22Rv1 (cell line): ENCODE results near the gene CROCC2.

Source experiments
- ZFX ChIP-seq: fragments of 450-650 bp; IDR thresholded peaks from 2 replicates; pipeline ENCODE4 v1.6.1; 2017; ENCODE audit warnings: antibody characterized with exemption, borderline replicate concordance
- TF ChIP-seq, protein P1 (sequence below): fragments of 450-650 bp; IDR thresholded peaks from 2 replicates; pipeline ENCODE4 v1.5.1; 2017; ENCODE audit warnings: mild to moderate bottlenecking

DNA sequence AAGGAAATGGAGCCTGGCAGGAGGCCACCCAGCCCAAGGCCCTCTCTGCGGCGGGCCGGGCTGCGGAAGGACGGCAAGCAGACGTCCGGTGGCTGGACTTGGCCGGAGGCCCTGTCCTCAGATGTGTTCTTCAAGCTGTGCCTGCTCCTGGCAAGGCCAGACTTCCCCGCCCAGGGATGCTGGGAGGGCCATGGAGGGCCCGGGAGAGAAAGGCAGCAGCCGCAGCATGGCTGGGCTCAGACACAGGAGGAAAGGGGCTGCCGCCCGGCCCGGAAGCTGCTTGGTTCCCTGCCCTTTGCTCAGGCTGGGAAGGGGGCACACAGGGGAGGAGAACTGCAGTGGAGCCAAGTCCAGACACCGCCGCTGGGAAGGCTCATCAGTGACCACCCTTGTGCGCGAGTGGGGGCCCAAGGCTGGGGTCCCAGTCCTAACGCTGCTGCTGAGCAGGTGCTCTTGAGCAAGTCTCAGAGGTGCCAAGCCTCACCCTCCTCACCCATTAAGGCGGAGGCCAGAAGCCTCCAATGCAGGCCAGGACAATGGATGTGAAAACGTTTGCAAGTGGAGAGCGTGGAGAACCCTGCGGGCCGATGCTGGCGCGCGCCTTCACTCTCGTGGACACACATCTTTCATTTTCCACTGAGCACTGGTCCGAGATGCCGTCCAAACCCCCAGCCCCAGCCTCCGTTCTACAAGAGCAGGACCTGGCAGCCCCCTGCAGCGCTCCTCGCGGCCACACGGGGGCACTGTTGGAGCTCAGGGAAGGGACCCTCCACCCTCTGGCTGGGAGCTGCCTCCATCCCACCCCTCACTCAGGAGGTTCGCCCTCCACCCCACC, 7.9 kb downstream of the CROCC2 start:
- TF ChIP-seq, protein P1, sequence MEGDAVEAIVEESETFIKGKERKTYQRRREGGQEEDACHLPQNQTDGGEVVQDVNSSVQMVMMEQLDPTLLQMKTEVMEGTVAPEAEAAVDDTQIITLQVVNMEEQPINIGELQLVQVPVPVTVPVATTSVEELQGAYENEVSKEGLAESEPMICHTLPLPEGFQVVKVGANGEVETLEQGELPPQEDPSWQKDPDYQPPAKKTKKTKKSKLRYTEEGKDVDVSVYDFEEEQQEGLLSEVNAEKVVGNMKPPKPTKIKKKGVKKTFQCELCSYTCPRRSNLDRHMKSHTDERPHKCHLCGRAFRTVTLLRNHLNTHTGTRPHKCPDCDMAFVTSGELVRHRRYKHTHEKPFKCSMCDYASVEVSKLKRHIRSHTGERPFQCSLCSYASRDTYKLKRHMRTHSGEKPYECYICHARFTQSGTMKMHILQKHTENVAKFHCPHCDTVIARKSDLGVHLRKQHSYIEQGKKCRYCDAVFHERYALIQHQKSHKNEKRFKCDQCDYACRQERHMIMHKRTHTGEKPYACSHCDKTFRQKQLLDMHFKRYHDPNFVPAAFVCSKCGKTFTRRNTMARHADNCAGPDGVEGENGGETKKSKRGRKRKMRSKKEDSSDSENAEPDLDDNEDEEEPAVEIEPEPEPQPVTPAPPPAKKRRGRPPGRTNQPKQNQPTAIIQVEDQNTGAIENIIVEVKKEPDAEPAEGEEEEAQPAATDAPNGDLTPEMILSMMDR, result peak; percentile 95
- no peak for TF ChIP-seq ZFX
